ENCODE measurements around the gene LPAR3.
"Not testable (repeated sequence)": the region's sequence is repeated elsewhere in the genome, so short reads cannot be mapped to it uniquely, and the experiment has no call there.

The LPAR3 gene

DNA sequence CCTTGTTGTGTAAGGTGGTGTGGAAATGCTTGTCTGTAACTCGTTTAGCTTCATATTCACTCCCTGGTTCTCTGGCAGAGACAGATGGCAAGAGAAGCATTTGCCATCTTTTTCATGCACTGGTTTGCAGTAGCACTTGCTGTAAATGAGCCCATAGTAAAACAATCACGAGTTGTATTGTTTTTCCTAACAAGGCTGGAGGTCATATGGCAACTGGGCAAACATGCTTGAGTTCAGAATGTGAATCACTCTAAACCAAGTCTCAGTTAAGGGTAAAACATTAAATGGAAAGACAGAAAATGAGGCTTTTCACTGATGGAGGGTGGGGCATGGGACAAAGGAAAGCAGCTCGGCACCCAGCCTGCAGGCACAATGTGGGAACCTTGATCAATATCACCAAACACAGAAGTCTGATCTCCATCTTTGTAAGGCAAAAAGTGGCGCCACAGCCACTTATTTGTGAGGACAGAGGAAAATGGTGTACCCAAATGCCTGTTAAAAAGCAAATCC is 26.5 kb upstream of the LPAR3 start:
- TF ChIP-seq, protein P1, sequence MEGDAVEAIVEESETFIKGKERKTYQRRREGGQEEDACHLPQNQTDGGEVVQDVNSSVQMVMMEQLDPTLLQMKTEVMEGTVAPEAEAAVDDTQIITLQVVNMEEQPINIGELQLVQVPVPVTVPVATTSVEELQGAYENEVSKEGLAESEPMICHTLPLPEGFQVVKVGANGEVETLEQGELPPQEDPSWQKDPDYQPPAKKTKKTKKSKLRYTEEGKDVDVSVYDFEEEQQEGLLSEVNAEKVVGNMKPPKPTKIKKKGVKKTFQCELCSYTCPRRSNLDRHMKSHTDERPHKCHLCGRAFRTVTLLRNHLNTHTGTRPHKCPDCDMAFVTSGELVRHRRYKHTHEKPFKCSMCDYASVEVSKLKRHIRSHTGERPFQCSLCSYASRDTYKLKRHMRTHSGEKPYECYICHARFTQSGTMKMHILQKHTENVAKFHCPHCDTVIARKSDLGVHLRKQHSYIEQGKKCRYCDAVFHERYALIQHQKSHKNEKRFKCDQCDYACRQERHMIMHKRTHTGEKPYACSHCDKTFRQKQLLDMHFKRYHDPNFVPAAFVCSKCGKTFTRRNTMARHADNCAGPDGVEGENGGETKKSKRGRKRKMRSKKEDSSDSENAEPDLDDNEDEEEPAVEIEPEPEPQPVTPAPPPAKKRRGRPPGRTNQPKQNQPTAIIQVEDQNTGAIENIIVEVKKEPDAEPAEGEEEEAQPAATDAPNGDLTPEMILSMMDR (IDR thresholded peaks at IDR 0.05; ENCODE audit: low read depth, low read length): no peak
- no peak overlapping the region for H3K4me3 ChIP-seq (replicated peaks in 1 of 2; ENCODE audit: low read depth in 2 of 2, low read length in 2 of 2)
- DNase-seq (ENCODE audit: low read depth in 2 of 2): no peak

DNA sequence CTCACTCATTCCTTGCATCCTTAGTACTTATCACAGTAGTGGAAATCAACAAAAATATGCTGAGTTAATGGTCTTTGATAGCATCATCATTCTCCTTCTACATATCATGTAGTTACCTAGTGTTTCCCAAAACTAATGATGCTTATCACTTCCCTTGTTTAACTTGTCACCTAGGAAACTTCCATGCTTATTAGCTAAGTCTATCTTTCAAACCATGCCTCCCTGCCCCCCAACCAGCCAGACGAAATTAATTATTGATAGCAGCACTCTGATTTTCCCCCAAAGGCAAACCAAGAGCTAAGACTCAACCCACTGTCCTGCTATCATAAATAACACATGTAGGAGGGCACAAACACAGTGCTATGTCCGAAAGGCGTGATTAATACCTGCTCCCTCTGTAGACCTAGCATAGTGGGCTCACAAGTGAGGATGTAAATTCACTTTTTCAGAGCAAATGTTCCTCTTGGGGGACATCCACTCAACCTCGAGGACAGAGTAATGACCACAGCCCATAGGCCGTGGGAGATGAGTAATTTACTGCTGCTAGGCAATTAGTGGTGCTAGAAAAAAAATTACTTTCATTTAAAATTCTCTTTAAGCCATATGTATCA is 25.8 kb upstream of the LPAR3 start:
- no peak overlapping the region for H3K4me3 ChIP-seq (replicated peaks in 1 of 2; ENCODE audit: low read depth in 2 of 2, low read length in 2 of 2)
- DNase-seq (ENCODE audit: low read depth in 2 of 2): no peak
- TF ChIP-seq, protein P1 (IDR thresholded peaks at IDR 0.05; ENCODE audit: low read depth, low read length): no peak

DNA sequence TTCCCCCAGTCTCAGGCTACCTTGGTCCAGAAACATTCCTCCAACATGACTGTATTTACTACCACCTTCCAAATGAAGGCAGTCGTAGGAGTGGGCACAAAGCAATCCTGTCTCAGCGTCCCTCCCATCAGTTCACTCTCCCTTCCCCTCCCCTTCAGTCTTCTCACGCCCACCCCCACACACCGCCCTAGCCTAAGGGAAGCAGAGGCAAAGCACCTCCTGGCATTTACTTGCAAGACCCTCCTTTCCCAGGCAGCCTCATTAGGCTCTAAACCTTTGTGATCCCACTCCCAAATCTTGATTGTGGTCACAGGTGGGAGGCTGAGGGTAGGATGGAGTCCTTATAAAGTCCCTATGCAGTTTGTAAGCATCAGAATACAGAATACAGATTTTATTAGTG is 23.9 kb upstream of the LPAR3 start:
- H3K4me3 ChIP-seq (replicated peaks in 1 of 2; ENCODE audit: low read depth in 2 of 2, low read length in 2 of 2): no peak overlapping the region
- TF ChIP-seq, protein P1 (IDR thresholded peaks at IDR 0.05; ENCODE audit: low read depth, low read length): no peak
- no peak for DNase-seq (ENCODE audit: low read depth in 2 of 2)

DNA sequence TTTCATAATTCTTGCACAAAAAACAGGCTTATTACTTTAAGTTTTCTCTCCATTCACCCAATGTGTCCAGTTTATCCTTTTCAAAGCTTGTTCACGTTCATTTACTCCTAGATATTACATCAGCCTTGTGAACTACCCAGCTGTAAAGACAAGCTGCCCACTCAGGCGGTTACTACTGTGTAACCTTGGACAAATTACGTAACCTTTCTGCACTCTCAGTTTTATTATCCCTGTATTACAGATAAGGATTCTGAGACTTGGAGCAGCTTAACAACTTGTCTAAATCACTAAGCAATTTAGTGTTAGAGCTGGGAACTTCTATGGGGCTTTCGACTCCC is 20.5 kb upstream of the LPAR3 start:
- peak; percentile 36 to 64 for DNase-seq (ENCODE audit: low read depth in 2 of 2)

DNA sequence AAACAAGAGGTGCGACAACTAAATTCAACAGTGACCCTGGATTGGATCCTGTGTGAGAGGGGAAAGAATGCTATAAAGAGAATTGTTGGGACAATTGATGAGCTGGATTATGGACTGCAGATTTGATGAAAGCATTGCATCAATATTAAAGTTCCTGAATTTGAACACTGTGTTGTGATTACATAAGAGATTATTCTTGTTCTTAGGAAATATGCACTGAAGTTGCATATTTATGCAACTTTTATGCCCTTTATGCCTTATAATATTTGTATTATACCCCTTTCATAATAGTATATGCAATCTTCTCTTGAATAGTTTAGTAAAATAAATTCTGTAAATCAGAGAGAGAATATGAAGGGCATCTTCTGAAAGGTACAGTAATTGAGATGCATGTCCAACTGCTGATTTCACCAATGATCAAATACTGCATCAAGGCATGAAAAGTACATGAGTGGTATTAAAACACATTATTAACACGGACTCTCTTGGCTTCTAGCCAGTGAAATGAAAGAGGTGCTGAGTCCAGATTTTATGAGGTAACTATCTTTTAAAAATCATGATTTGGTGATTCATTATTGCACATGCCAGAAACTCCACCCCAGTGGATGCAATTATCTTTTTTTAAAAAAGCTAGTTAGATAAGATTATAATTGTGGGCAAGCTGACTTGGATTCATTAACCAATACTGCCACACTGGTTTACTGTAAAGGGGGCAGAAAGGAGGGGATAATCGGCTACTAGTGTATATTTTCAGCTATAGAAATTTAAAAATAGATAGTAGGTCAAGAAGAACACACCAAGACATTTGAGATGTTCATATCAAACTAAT is 19.9 kb upstream of the LPAR3 start:
- no peak overlapping the region for H3K4me3 ChIP-seq (replicated peaks in 1 of 2; ENCODE audit: low read depth in 2 of 2, low read length in 2 of 2)
- TF ChIP-seq, protein P1 (IDR thresholded peaks at IDR 0.05; ENCODE audit: low read depth, low read length): no peak
- no peak for DNase-seq (ENCODE audit: low read depth in 2 of 2)

More for the DNA sequence above, 20.5 kb upstream of the LPAR3 start:
- H3K4me3 ChIP-seq (replicated peaks in 1 of 2; ENCODE audit: low read depth in 2 of 2, low read length in 2 of 2): no peak overlapping the region
- TF ChIP-seq, protein P1 (IDR thresholded peaks at IDR 0.05; ENCODE audit: low read depth, low read length): no peak

DNA sequence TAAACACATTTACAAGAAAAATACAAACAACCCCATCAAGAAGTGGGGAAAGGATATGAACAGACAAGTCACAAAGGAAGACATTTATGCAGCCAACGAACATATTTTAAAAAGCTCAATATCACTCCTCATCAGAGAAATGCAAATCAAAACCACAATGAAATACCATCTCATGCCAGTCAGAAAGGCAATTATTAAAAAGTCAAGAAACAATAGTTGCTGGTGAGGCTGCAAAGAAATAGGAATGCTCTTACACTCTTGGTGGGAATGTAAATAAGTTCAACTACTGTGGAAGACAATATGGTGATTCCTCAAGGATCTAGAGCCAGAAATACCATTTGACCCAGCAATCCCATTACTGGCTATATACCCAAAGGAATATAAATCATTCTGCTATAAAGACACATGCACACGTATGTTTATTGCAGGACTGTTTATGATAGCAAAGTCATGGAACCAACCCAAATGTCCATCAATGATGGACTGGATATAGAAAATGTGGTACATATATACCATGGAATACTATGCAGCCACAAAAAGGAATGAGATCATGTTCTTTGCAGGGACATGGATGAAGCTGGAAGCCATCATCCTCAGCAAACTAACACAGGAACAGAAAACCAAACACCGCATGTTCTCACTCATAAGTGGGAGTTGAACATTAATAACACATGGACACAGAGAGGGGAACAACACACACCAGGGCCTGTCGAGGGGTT is 15.9 kb upstream of the LPAR3 start:
- not testable (repeated sequence) for H3K4me3 ChIP-seq (replicated peaks in 1 of 2; ENCODE audit: low read depth in 2 of 2, low read length in 2 of 2); DNase-seq (ENCODE audit: low read depth in 2 of 2)

Data from cardiac fibroblast (primary cell).